ENCODE data around the gene KCND1. TPM values are rescaled to one million over a fixed set of nuclear protein-coding genes. Genes with fewer than 3 reads are reported as not detected.

Gene KCND1
- total and polyA plus RNA-seq, 7 donors: 0.03 to 0.44 (median 0.30) TPM

DNA sequence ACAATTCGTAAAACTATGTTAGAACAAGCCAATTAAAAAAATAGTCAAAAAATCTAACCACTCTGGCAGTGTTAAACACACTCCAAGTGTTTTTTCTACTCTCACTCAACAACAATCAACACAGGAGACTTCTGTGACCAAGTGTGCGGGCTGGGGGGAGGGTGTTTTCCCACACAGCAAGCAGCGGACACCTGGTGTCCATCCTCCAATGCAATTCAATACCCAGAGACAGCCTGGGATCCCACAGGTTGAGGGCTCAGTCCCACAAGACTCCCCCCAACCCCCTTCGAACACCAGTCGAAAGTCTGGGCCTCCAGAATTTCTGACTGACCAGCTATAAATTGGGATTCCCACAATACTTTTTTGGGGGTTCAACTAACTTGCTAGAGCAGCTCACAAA is 44.5 kb downstream of the KCND1 start:
- no peaks in the 10 kb centered on the region for H3K9me3 ChIP-seq
- 55 to 88% (median 85%) methylated on average over 5 of the region's 5 CpGs for WGBS, 3 donors
- H3K27ac ChIP-seq: no peak overlapping the region
- ATAC-seq (no peak), DNase-seq (no peak)
- intact Hi-C loops (cut with DNase I): no loop called here
- H3K36me3 ChIP-seq (ENCODE audit: insufficient read depth in 1 of 2, low read depth in 1 of 2): peaks cover 2 to 67% of the 10 kb centered on the region in 2 donors
- H3K4me1 ChIP-seq: no peaks in the 10 kb centered on the region
- H3K27me3 ChIP-seq (ENCODE audit: insufficient read depth in 3 of 3, low read length in 2 of 3): no peaks in the 10 kb centered on the region
- H3K4me3 ChIP-seq: no peak overlapping the region
- TF ChIP-seq, protein P1, sequence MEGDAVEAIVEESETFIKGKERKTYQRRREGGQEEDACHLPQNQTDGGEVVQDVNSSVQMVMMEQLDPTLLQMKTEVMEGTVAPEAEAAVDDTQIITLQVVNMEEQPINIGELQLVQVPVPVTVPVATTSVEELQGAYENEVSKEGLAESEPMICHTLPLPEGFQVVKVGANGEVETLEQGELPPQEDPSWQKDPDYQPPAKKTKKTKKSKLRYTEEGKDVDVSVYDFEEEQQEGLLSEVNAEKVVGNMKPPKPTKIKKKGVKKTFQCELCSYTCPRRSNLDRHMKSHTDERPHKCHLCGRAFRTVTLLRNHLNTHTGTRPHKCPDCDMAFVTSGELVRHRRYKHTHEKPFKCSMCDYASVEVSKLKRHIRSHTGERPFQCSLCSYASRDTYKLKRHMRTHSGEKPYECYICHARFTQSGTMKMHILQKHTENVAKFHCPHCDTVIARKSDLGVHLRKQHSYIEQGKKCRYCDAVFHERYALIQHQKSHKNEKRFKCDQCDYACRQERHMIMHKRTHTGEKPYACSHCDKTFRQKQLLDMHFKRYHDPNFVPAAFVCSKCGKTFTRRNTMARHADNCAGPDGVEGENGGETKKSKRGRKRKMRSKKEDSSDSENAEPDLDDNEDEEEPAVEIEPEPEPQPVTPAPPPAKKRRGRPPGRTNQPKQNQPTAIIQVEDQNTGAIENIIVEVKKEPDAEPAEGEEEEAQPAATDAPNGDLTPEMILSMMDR (IDR thresholded peaks at IDR 0.05): no peak

DNA sequence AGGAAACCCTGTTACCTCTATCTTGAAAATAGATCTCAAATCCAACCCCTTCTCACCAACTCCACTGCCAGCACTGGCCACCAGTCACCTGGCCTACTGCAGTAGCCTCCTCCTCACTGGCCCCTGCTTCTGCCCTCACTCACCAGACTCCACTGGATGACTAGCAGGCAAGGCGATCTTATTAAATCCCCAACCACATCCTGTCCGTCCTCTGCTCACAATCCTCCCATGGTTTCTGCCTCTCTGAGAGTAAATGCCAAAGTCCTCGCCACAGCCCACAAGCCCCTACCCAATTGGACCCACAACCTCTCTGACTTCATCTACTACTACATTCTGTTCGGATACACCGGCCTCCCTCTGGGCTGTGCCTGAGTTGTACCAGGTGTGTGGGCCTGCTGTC is 47.4 kb downstream of the KCND1 start:
- 91 to 100% (median 93%) methylated on average over 5 of the region's 5 CpGs for WGBS, 3 donors
- DNase-seq (no peak), ATAC-seq (no peak)
- Histone ChIP-seq H3K4me3 (no peak overlapping the region), H3K27me3 (ENCODE audit: insufficient read depth in 3 of 3, low read length in 2 of 3) (no peaks in the 10 kb centered on the region), H3K4me1 (no peaks in the 10 kb centered on the region), H3K36me3 (ENCODE audit: insufficient read depth in 1 of 2, low read depth in 1 of 2) (peaks cover 2 to 47% of the 10 kb centered on the region in 2 donors), H3K27ac (no peak overlapping the region), H3K9me3 (no peaks in the 10 kb centered on the region)
- TF ChIP-seq, protein P1 (IDR thresholded peaks at IDR 0.05): no peak
- intact Hi-C loops (cut with DNase I): loop anchor here in 1 of 2 donors (5.0 kb wide), 1 partner anchor 33 kb away; the partner anchor contains the start of gene OTUD5

DNA sequence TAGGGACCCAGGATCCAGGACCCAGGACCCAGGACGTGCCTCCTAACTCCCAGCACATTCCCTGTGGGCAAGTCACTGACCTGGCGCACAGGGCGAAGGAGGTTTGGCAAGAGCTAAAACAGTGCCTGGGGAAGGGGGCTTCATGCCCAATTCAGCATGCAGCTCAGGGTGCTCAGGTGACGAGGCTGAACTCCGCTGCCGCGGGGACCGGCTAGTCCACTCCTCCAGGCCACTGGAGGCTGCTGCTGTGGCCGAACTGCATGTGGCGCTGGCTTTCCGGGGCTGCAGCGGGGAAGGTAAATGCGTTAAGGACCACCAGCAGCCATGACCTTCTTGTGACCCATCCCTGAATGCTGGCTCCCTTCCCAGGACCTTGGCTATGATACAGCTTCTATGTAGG is 47.9 kb downstream of the KCND1 start:
- Histone ChIP-seq H3K27ac (no peak overlapping the region), H3K4me3 (no peak overlapping the region), H3K9me3 (no peaks in the 10 kb centered on the region), H3K36me3 (ENCODE audit: insufficient read depth in 1 of 2, low read depth in 1 of 2) (peaks cover 2 to 47% of the 10 kb centered on the region in 2 donors), H3K27me3 (ENCODE audit: insufficient read depth in 3 of 3, low read length in 2 of 3) (no peaks in the 10 kb centered on the region), H3K4me1 (no peaks in the 10 kb centered on the region)
- TF ChIP-seq, protein P1 (IDR thresholded peaks at IDR 0.05): no peak
- DNase-seq (no peak), ATAC-seq (no peak)
- intact Hi-C loops (cut with DNase I): loop anchor here in 1 of 2 donors (5.0 kb wide), 1 partner anchor 34 kb away; the partner anchor contains the start of gene OTUD5
- 86 to 88% (median 86%) methylated on average over 9 to 13 of the region's 13 CpGs for WGBS, 3 donors

DNA sequence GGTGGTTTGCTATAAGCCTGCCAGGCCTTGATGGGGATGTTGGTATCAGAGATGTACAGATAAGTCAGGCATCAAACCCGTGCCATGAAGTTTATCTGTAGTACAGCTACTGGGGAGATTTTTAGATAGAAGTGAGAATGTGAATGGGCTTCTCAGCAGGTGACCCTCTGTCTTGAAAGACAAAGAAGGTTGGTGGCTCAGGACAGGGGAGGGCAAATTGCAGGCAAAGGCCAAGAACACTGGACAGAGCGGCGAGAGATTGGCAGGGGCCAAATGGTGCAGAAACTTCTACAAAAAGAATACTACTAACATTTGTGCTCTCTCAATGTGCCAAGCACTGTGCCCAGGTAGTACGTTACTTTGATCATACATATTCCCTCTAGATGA is 50.9 kb downstream of the KCND1 start:
- Histone ChIP-seq H3K9me3 (no peaks in the 10 kb centered on the region), H3K4me3 (no peak overlapping the region), H3K4me1 (no peaks in the 10 kb centered on the region), H3K36me3 (ENCODE audit: insufficient read depth in 1 of 2, low read depth in 1 of 2) (peaks cover 1 to 36% of the 10 kb centered on the region in 2 donors), H3K27ac (no peak overlapping the region), H3K27me3 (ENCODE audit: insufficient read depth in 3 of 3, low read length in 2 of 3) (no peaks in the 10 kb centered on the region)
- 74 to 88% (median 87%) methylated on average over 4 of the region's 4 CpGs for WGBS, 3 donors
- TF ChIP-seq, protein P1 (IDR thresholded peaks at IDR 0.05): no peak
- intact Hi-C loops (cut with DNase I): loop anchor here in 1 of 2 donors (5.0 kb wide), 1 partner anchor 37 kb away; the partner anchor contains the start of gene OTUD5
- DNase-seq: no peak
- ATAC-seq: no peak

Measured in psoas muscle (tissue), 8 donors.